ENCODE results near the gene ZBTB21.

DNA sequence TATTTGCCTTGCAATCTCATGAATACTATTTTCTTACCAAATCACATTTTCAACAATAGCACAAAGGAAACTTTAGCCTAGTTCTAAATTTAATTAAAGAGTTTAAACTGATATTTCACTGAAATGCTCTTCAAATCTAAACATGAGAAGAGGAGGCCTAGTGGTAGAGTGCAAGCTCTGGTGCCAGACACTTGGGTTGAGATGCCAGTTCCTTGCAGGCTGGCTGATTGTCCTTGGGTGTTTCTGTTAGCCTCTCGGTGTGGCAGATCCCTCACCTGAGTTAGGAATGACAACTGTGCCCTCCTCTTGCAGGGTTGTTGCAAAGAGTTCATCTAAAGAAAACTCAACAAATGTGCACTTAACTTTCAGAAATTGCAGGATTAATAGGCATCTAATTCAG is 12.5 kb downstream of the ZBTB21 start:
- TF ChIP-seq YY1 (IDR thresholded peaks at IDR 0.05; ENCODE audit: insufficient read depth, insufficient read length): no peak
- no peak for TF ChIP-seq SUZ12 (IDR thresholded peaks at IDR 0.05; ENCODE audit: extremely low read depth, insufficient read depth, insufficient read length)
- TF ChIP-seq ZNF274 (IDR thresholded peaks at IDR 0.05; ENCODE audit: low read depth, low read length): no peak
